NT2/D1 (cell line): Measurements from ENCODE around the gene ANTXR2.

Source experiments
- SUZ12 ChIP-seq: IDR thresholded peaks from 2 replicates; pipeline ENCODE4 v1.6.1; 2011; ENCODE audit not compliant: insufficient read length, insufficient read depth; ENCODE audit errors: extremely low read depth
- YY1 ChIP-seq: IDR thresholded peaks from 2 replicates; pipeline ENCODE4 v1.6.1; 2011; ENCODE audit not compliant: insufficient read length, insufficient read depth

DNA sequence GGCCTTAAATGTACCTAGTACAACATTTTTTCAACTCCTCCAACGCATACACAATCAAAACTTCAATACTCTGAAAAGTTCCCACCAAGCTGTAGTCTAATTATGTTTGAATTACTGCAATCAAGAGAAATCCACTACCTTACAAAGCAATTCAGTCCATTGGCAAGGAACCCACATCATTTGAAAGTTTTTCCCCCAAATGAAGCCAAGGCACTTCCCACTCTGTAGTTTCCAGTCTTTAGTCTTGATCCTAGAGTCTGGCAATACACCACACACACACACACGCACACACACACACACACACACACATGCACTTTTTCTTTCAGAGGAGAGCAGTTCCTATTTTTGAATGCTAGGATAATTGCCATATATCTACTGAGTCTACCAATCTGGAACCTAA, 79.6 kb downstream of the ANTXR2 start:
- no peak for TF ChIP-seq YY1
- TF ChIP-seq SUZ12 = no peak
